ENCODE measurements around the gene LPIN2.

The LPIN2 gene

GRCh38 chr18:3057526-3057925 is 44.6 kb upstream of the LPIN2 start:
- TF ChIP-seq EZH2phosphoT487 (IDR thresholded peaks at IDR 0.05; ENCODE audit: borderline replicate concordance, low read length) = no peak
- TF ChIP-seq CTCF (IDR thresholded peaks at IDR 0.05; ENCODE audit: low read depth, low read length, poor library complexity, severe bottlenecking) = no peak
- 0 out of 2 replicates have a peak, but pooled peaks cover 2% of the 10 kb centered on the region for H3F3A ChIP-seq (ENCODE audit: control insufficient read depth, insufficient read depth)
- no peaks in the 10 kb centered on the region for H3K36me3 ChIP-seq (ENCODE audit: control insufficient read depth, low read length)
- H3K4me3 ChIP-seq (ENCODE audit: low read length) = no peak overlapping the region
- no peak overlapping the region for H3K4me2 ChIP-seq (ENCODE audit: low read length)
- H3K27me3 ChIP-seq (ENCODE audit: control insufficient read depth, low read length) = no peaks in the 10 kb centered on the region
- peaks cover 21% of the 10 kb centered on the region for H3K4me1 ChIP-seq (ENCODE audit: control insufficient read depth, low read length)
- no peaks in the 10 kb centered on the region for H3K79me2 ChIP-seq (ENCODE audit: control insufficient read depth, low read length)
- no peaks in the 10 kb centered on the region for H3K9me3 ChIP-seq (ENCODE audit: control insufficient read depth, insufficient read depth, low read length)
- no peaks in the 10 kb centered on the region for H3K9me2 ChIP-seq (replicated peaks; ENCODE audit: control insufficient read depth, low read length)
- H4K20me1 ChIP-seq (ENCODE audit: control insufficient read depth, insufficient read depth, low read depth, low read length) = no peaks in the 10 kb centered on the region
- no peak overlapping the region for H3K27ac ChIP-seq (ENCODE audit: low read depth, low read length)

- H3K4me3 ChIP-seq (ENCODE audit: low read length) = no peak overlapping the region
- no peak overlapping the region for H3K4me2 ChIP-seq (ENCODE audit: low read length)
Observed at GRCh38 chr18:3056311-3056710, 43.4 kb upstream of the LPIN2 start.

GRCh38 chr18:3055816-3056215 is 42.9 kb upstream of the LPIN2 start:
- no peaks in the 10 kb centered on the region for H3K36me3 ChIP-seq (ENCODE audit: control insufficient read depth, low read length)
- H3F3A ChIP-seq (ENCODE audit: control insufficient read depth, insufficient read depth) = no peaks in the 10 kb centered on the region
- no peaks in the 10 kb centered on the region for H3K79me2 ChIP-seq (ENCODE audit: control insufficient read depth, low read length)
- H3K4me2 ChIP-seq (ENCODE audit: low read length) = no peak overlapping the region
- H3K4me1 ChIP-seq (ENCODE audit: control insufficient read depth, low read length) = peaks cover 19% of the 10 kb centered on the region
- H3K4me3 ChIP-seq (ENCODE audit: low read length) = no peak overlapping the region
- no peaks in the 10 kb centered on the region for H4K20me1 ChIP-seq (ENCODE audit: control insufficient read depth, insufficient read depth, low read depth, low read length)
- H3K9me3 ChIP-seq (ENCODE audit: control insufficient read depth, insufficient read depth, low read length) = no peaks in the 10 kb centered on the region
- no peak overlapping the region for H3K27ac ChIP-seq (ENCODE audit: low read depth, low read length)
- no peaks in the 10 kb centered on the region for H3K9me2 ChIP-seq (replicated peaks; ENCODE audit: control insufficient read depth, low read length)
- TF ChIP-seq CTCF (IDR thresholded peaks at IDR 0.05; ENCODE audit: low read depth, low read length, poor library complexity, severe bottlenecking) (no peak), EZH2phosphoT487 (IDR thresholded peaks at IDR 0.05; ENCODE audit: borderline replicate concordance, low read length) (no peak)
- H3K27me3 ChIP-seq (ENCODE audit: control insufficient read depth, low read length) = no peaks in the 10 kb centered on the region

More at GRCh38 chr18:3056311-3056710, 43.4 kb upstream of the LPIN2 start:
- TF ChIP-seq EZH2phosphoT487 (IDR thresholded peaks at IDR 0.05; ENCODE audit: borderline replicate concordance, low read length) (no peak), CTCF (IDR thresholded peaks at IDR 0.05; ENCODE audit: low read depth, low read length, poor library complexity, severe bottlenecking) (no peak)
- H3F3A ChIP-seq (ENCODE audit: control insufficient read depth, insufficient read depth) = 0 out of 2 replicates have a peak, but pooled peaks cover under 1% of the 10 kb centered on the region
- H3K79me2 ChIP-seq (ENCODE audit: control insufficient read depth, low read length) = no peaks in the 10 kb centered on the region
- H3K36me3 ChIP-seq (ENCODE audit: control insufficient read depth, low read length) = no peaks in the 10 kb centered on the region
- peaks cover 21% of the 10 kb centered on the region for H3K4me1 ChIP-seq (ENCODE audit: control insufficient read depth, low read length)
- H3K27ac ChIP-seq (ENCODE audit: low read depth, low read length) = no peak overlapping the region
- H3K27me3 ChIP-seq (ENCODE audit: control insufficient read depth, low read length) = no peaks in the 10 kb centered on the region
- H4K20me1 ChIP-seq (ENCODE audit: control insufficient read depth, insufficient read depth, low read depth, low read length) = no peaks in the 10 kb centered on the region
- no peaks in the 10 kb centered on the region for H3K9me2 ChIP-seq (replicated peaks; ENCODE audit: control insufficient read depth, low read length)
- no peaks in the 10 kb centered on the region for H3K9me3 ChIP-seq (ENCODE audit: control insufficient read depth, insufficient read depth, low read length)

Data from DOHH2 (cell line).